Endothelial cell of umbilical vein (primary cell): Measurements from ENCODE around the gene MTARC2. TPM values are rescaled to one million over a fixed set of nuclear protein-coding genes. Genes with fewer than 3 reads are reported as not detected.

ENCODE experiments used
- BruUV-seq: library from RNA; stranded (reverse); fragments of 400-500 nt; replicated peaks from 2 replicates; lab custom pipeline; 2021; lab: Mats Ljungman, UMichigan
- CTCF ChIA-PET: fragments of 300-600, 350-600 bp; sonication (Branson Sonifier 250); formaldehyde crosslinking; loops from one replicate; lab custom pipeline; 2021; ENCODE audit warnings: antibody characterized with exemption, inconsistent platforms; lab: Charles Lee
- POLR2A ChIA-PET: fragments of 300-600, 350-600 bp; sonication (Branson Sonifier 250); formaldehyde crosslinking; loops from one replicate; lab custom pipeline; 2021; ENCODE audit warnings: antibody characterized with exemption, inconsistent platforms; lab: Charles Lee
- DNase-seq: peaks from one replicate; pipeline ENCODE4 v3.0.0-alpha.2; 2011; ENCODE audit warnings: low read depth, low spot score
- FAIRE-seq: peaks from 2 replicates; lab custom pipeline; 2011; peaks lifted over from hg19 to GRCh38; lab: Jason Lieb, UNC
- H2AFZ ChIP-seq: 2 replicates; pipeline ENCODE4 v1.6.0; 2012; ENCODE audit warnings: low read depth, low read length, control low read depth, inconsistent platforms
- H3K27ac ChIP-seq: 2 replicates; pipeline ENCODE4 v1.5.1; 2011; ENCODE audit warnings: low read depth, mild to moderate bottlenecking, control low read depth, low read length, moderate library complexity; ENCODE audit not compliant: insufficient read depth
- H3K27me3 ChIP-seq, 2 experiments: 2 replicates each; pipeline versions ENCODE4 v1.6.0 to v1.6.1; 2011; ENCODE audit warnings: low read length in 2 of 2, mixed read lengths in 1 of 2; ENCODE audit not compliant: control insufficient read depth in 2 of 2, insufficient read depth in 2 of 2
- H3K36me3 ChIP-seq, 2 experiments: 2 replicates in 1 of 2; 3 replicates in 1 of 2; pipeline ENCODE4 v1.5.1; 2011; ENCODE audit warnings: low read length in 2 of 2, mild to moderate bottlenecking in 1 of 2, moderate library complexity in 1 of 2; ENCODE audit not compliant: control insufficient read depth in 2 of 2, insufficient read depth in 2 of 2; ENCODE audit errors: extremely low read depth in 1 of 2
- H3K4me1 ChIP-seq: 3 replicates; pipeline ENCODE4 v1.5.1; 2011; ENCODE audit warnings: mild to moderate bottlenecking, low read length; ENCODE audit not compliant: control insufficient read depth, insufficient read depth; ENCODE audit errors: extremely low read depth
- H3K4me2 ChIP-seq: 2 replicates; pipeline ENCODE4 v1.6.1; 2011; ENCODE audit warnings: low read length, control low read depth, mixed read lengths; ENCODE audit not compliant: insufficient read depth
- H3K4me3 ChIP-seq, 3 experiments: fragments of 200-600 bp in 1 of 3; sonication (generic), shearing (Covaris generic) in 1 of 3; replicated peaks in 1 of 3; 2 replicates each; pipeline ENCODE4 v1.5.1; 2011 to 2016; ENCODE audit warnings: control low read depth in 3 of 3, low read length in 3 of 3, mild to moderate bottlenecking in 2 of 3, inconsistent platforms in 1 of 3, low read depth in 1 of 3, moderate library complexity in 1 of 3; ENCODE audit not compliant: insufficient read depth in 1 of 3
- H3K79me2 ChIP-seq: 2 replicates; pipeline ENCODE4 v1.6.0; 2012; ENCODE audit warnings: low read length, inconsistent platforms; ENCODE audit not compliant: control insufficient read depth, insufficient read depth
- H3K9ac ChIP-seq: replicated peaks from 2 replicates; pipeline ENCODE3; 2011; ENCODE audit warnings: low read length, control low read depth; ENCODE audit not compliant: insufficient read depth; ENCODE audit errors: extremely low read depth
- H3K9me1 ChIP-seq: replicated peaks from 3 replicates; pipeline ENCODE4 v1.6.0; 2011; ENCODE audit warnings: mild to moderate bottlenecking, low read length; ENCODE audit not compliant: control insufficient read depth, insufficient read depth; ENCODE audit errors: extremely low read depth
- H3K9me3 ChIP-seq: replicated peaks from 2 replicates; pipeline ENCODE4 v1.5.1; 2012; ENCODE audit warnings: low read length, inconsistent platforms; ENCODE audit not compliant: control insufficient read depth, insufficient read depth
- H4K20me1 ChIP-seq: replicated peaks from 2 replicates; pipeline ENCODE3; 2011; ENCODE audit warnings: mild to moderate bottlenecking, low read length; ENCODE audit not compliant: control insufficient read depth, insufficient read depth; ENCODE audit errors: extremely low read depth
- EZH2 ChIP-seq: IDR thresholded peaks from 2 replicates; pipeline ENCODE4 v1.6.1; 2012; ENCODE audit warnings: borderline replicate concordance, low read depth, mild to moderate bottlenecking, moderate library complexity, low read length, inconsistent platforms; ENCODE audit not compliant: severe bottlenecking
- FOS ChIP-seq: IDR thresholded peaks from 2 replicates; pipeline ENCODE4 v1.6.1; 2011; ENCODE audit warnings: mild to moderate bottlenecking, low read length, moderate library complexity, borderline replicate concordance; ENCODE audit not compliant: insufficient read depth
- GATA2 ChIP-seq: IDR thresholded peaks from 2 replicates; pipeline ENCODE4 v1.7.0; 2011; ENCODE audit warnings: low read depth, mild to moderate bottlenecking, moderate library complexity, mixed read lengths, low read length; ENCODE audit not compliant: insufficient read length, insufficient read depth
- JUN ChIP-seq: IDR thresholded peaks from 2 replicates; pipeline ENCODE4 v1.6.1; 2011; ENCODE audit warnings: borderline replicate concordance, low read depth; ENCODE audit not compliant: insufficient read length, insufficient read depth
- MAX ChIP-seq: IDR thresholded peaks from 2 replicates; pipeline ENCODE4 v1.6.1; 2011; ENCODE audit not compliant: insufficient read depth, insufficient read length
- MYC ChIP-seq: IDR thresholded peaks from one replicate; pipeline ENCODE4 v1.6.1; 2011; ENCODE audit warnings: mild to moderate bottlenecking, low read depth, low read length
- POLR2A ChIP-seq: IDR thresholded peaks from 2 replicates; pipeline ENCODE4 v1.6.1; 2012; ENCODE audit warnings: low read depth, mild to moderate bottlenecking, control low read depth, low read length
- POLR2AphosphoS5 ChIP-seq: IDR thresholded peaks from 2 replicates; pipeline ENCODE4 v1.6.1; 2012; ENCODE audit warnings: low read depth, mild to moderate bottlenecking, control low read depth, low read length, moderate library complexity; ENCODE audit not compliant: insufficient read depth
- dilution Hi-C: fragments of 300-500 bp; cut with MboI; formaldehyde crosslinking; loops from one replicate; pipeline ENCODE4 v1.15.0; 2019; ENCODE audit warnings: low sequenced_read_pairs; ENCODE audit not compliant: extremely low pct_ligation_motif_present
- intact Hi-C: fragments of 100-400 bp; cut with micrococcal nuclease; formaldehyde crosslinking; loops from one replicate; pipeline ENCODE4 v1.10.0; 2022
- polyA plus RNA-seq, 4 experiments: library from polyadenylated mRNA; depleted of rRNA in 3 of 4; stranded (reverse) in 3 of 4; unstranded in 1 of 4; fragments of >200 nt; gene quantifications; 2 replicates each; pipeline versions ENCODE4 v1.2.1 to v1.2.3, GENCODE V29; 2011 to 2012; ENCODE audit warnings: missing spikeins in 1 of 4
- total RNA-seq: library from RNA; stranded (reverse); gene quantifications from 2 replicates; pipeline ENCODE4 v1.2.3, GENCODE V29; 2021
- TF ChIP-seq, protein P1 (sequence below), 2 donors: IDR thresholded peaks; 1 replicate in 1 of 2; 2 replicates in 1 of 2; pipeline ENCODE4 v1.5.1; 2011; ENCODE audit warnings: low read length in 2 of 2, mild to moderate bottlenecking in 2 of 2, moderate library complexity in 2 of 2, control low read depth in 1 of 2, inconsistent platforms in 1 of 2, low read depth in 1 of 2; ENCODE audit not compliant: insufficient read depth in 1 of 2; ENCODE audit errors: extremely low read depth in 1 of 2

The MTARC2 gene
- total and polyA plus RNA-seq, 2 donors (not counting 3 experiments of a cell fraction or from before 2014, with no cell fraction given) = 9.8 to 14.1 TPM

- DNase-seq = no peak
- dilution Hi-C loops (no loop called here), intact Hi-C loops (loop anchor here (10.0 kb wide), 1 partner anchor 1027 kb away; no protein-coding TSS in a partner anchor)
- Histone ChIP-seq H3K27ac (no peak overlapping the region), H3K9ac (no peak overlapping the region), H3K27me3 (peaks cover 0 to 2% of the 10 kb centered on the region in 2 experiments), H3K4me3 (no peak overlapping the region), H3K9me1 (no peaks in the 10 kb centered on the region), H3K4me2 (no peak overlapping the region), H3K4me1 (no peaks in the 10 kb centered on the region), H2AFZ (no peak overlapping the region), H3K9me3 (no peaks in the 10 kb centered on the region), H3K36me3 (no peaks in the 10 kb centered on the region), H3K79me2 (no peaks in the 10 kb centered on the region), H4K20me1 (no peaks in the 10 kb centered on the region)
- ChIA-PET CTCF (interaction anchor here (1.3 kb wide), 1 partner anchor 16 kb away, joined by 3 read pairs; no protein-coding TSS in a partner anchor), POLR2A (no interaction called here)
- FAIRE-seq = no peak
- no peak for TF ChIP-seq EZH2
- TF ChIP-seq, protein P1, sequence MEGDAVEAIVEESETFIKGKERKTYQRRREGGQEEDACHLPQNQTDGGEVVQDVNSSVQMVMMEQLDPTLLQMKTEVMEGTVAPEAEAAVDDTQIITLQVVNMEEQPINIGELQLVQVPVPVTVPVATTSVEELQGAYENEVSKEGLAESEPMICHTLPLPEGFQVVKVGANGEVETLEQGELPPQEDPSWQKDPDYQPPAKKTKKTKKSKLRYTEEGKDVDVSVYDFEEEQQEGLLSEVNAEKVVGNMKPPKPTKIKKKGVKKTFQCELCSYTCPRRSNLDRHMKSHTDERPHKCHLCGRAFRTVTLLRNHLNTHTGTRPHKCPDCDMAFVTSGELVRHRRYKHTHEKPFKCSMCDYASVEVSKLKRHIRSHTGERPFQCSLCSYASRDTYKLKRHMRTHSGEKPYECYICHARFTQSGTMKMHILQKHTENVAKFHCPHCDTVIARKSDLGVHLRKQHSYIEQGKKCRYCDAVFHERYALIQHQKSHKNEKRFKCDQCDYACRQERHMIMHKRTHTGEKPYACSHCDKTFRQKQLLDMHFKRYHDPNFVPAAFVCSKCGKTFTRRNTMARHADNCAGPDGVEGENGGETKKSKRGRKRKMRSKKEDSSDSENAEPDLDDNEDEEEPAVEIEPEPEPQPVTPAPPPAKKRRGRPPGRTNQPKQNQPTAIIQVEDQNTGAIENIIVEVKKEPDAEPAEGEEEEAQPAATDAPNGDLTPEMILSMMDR (IDR thresholded peaks at IDR 0.05; ENCODE audit: extremely low read depth in 1 of 2, insufficient read depth in 1 of 2, low read depth in 1 of 2, low read length in 2 of 2) = no peak
- TF ChIP-seq MAX = no peak
- no peak for TF ChIP-seq POLR2AphosphoS5
- no peak for TF ChIP-seq MYC
- no peak for TF ChIP-seq JUN
- no peak for TF ChIP-seq POLR2A
- TF ChIP-seq FOS = no peak
- TF ChIP-seq GATA2 = no peak
- BruUV-seq = no TSS peak
These were observed 69.8 kb downstream of the MTARC2 start for GRCh38 chr1:220817907-220818306.
